ENCODE results near the gene COPE.
"Not testable (repeated sequence)": the region's sequence is repeated elsewhere in the genome, so short reads cannot be mapped to it uniquely, and the experiment has no call there.

Gene COPE

GRCh38 chr19:18903156-18904037 is 15.8 kb downstream of the COPE start:
- H3K9ac ChIP-seq (ENCODE audit: low read depth, low read length), result no peak overlapping the region

GRCh38 chr19:18902519-18902918 is 16.7 kb downstream of the COPE start:
- peaks cover 43% of the 10 kb centered on the region for H3K36me3 ChIP-seq (ENCODE audit: control insufficient read depth, insufficient read depth, low read length)
- H3K4me3 ChIP-seq (ENCODE audit: low read depth, low read length); H3K9ac ChIP-seq (ENCODE audit: low read depth, low read length); H3K9me3 ChIP-seq (ENCODE audit: control insufficient read depth, insufficient read depth, low read length); H3K27me3 ChIP-seq (ENCODE audit: control insufficient read depth, insufficient read depth, low read length); H3K4me1 ChIP-seq (ENCODE audit: control insufficient read depth, insufficient read depth, low read length): not testable (repeated sequence)

More at GRCh38 chr19:18903156-18904037, 15.8 kb downstream of the COPE start:
- Histone ChIP-seq H3K27me3 (ENCODE audit: control insufficient read depth, insufficient read depth, low read length) (no peaks in the 10 kb centered on the region), H3K4me3 (ENCODE audit: low read depth, low read length) (no peak overlapping the region), H3K4me1 (ENCODE audit: control insufficient read depth, insufficient read depth, low read length) (no peaks in the 10 kb centered on the region), H3K36me3 (ENCODE audit: control insufficient read depth, insufficient read depth, low read length) (peaks cover 46% of the 10 kb centered on the region), H3K9me3 (ENCODE audit: control insufficient read depth, insufficient read depth, low read length) (no peaks in the 10 kb centered on the region)

- no peaks in the 10 kb centered on the region for H3K9me3 ChIP-seq (ENCODE audit: control insufficient read depth, insufficient read depth, low read length)
- peaks cover 4% of the 10 kb centered on the region for H3K27me3 ChIP-seq (ENCODE audit: control insufficient read depth, insufficient read depth, low read length)
- H3K4me3 ChIP-seq (ENCODE audit: low read depth, low read length), result no peak overlapping the region
- no peak overlapping the region for H3K9ac ChIP-seq (ENCODE audit: low read depth, low read length)
- H3K36me3 ChIP-seq (ENCODE audit: control insufficient read depth, insufficient read depth, low read length), result peaks cover 34% of the 10 kb centered on the region
- H3K4me1 ChIP-seq (ENCODE audit: control insufficient read depth, insufficient read depth, low read length), result no peaks in the 10 kb centered on the region
These were observed 17.7 kb downstream of the COPE start for GRCh38 chr19:18901491-18901890.

GRCh38 chr19:18900700-18901481 is 18.3 kb downstream of the COPE start:
- Histone ChIP-seq H3K4me1 (ENCODE audit: control insufficient read depth, insufficient read depth, low read length) (no peaks in the 10 kb centered on the region), H3K4me3 (ENCODE audit: low read depth, low read length) (no peak overlapping the region), H3K36me3 (ENCODE audit: control insufficient read depth, insufficient read depth, low read length) (peaks cover 29% of the 10 kb centered on the region), H3K27me3 (ENCODE audit: control insufficient read depth, insufficient read depth, low read length) (peaks cover 5% of the 10 kb centered on the region), H3K9ac (ENCODE audit: low read depth, low read length) (no peak overlapping the region), H3K9me3 (ENCODE audit: control insufficient read depth, insufficient read depth, low read length) (no peaks in the 10 kb centered on the region)

GRCh38 chr19:18899624-18900560 is 19.3 kb downstream of the COPE start:
- H3K9me3 ChIP-seq (ENCODE audit: control insufficient read depth, insufficient read depth, low read length), result no peaks in the 10 kb centered on the region
- H3K36me3 ChIP-seq (ENCODE audit: control insufficient read depth, insufficient read depth, low read length), result peaks cover 27% of the 10 kb centered on the region
- H3K9ac ChIP-seq (ENCODE audit: low read depth, low read length), result no peak overlapping the region
- H3K27me3 ChIP-seq (ENCODE audit: control insufficient read depth, insufficient read depth, low read length), result peaks cover 5% of the 10 kb centered on the region
- H3K4me3 ChIP-seq (ENCODE audit: low read depth, low read length), result no peak overlapping the region
- H3K4me1 ChIP-seq (ENCODE audit: control insufficient read depth, insufficient read depth, low read length), result no peaks in the 10 kb centered on the region

- no peak overlapping the region for H3K4me3 ChIP-seq (ENCODE audit: low read depth, low read length)
- no peaks in the 10 kb centered on the region for H3K4me1 ChIP-seq (ENCODE audit: control insufficient read depth, insufficient read depth, low read length)
- H3K9ac ChIP-seq (ENCODE audit: low read depth, low read length), result no peak overlapping the region
- peaks cover 24% of the 10 kb centered on the region for H3K36me3 ChIP-seq (ENCODE audit: control insufficient read depth, insufficient read depth, low read length)
- no peaks in the 10 kb centered on the region for H3K9me3 ChIP-seq (ENCODE audit: control insufficient read depth, insufficient read depth, low read length)
- H3K27me3 ChIP-seq (ENCODE audit: control insufficient read depth, insufficient read depth, low read length), result peaks cover 5% of the 10 kb centered on the region
These were observed 20.4 kb downstream of the COPE start for GRCh38 chr19:18898607-18899408.

- Histone ChIP-seq H3K9ac (ENCODE audit: low read depth, low read length) (no peak overlapping the region), H3K9me3 (ENCODE audit: control insufficient read depth, insufficient read depth, low read length) (no peaks in the 10 kb centered on the region), H3K36me3 (ENCODE audit: control insufficient read depth, insufficient read depth, low read length) (peaks cover 20% of the 10 kb centered on the region), H3K4me3 (ENCODE audit: low read depth, low read length) (no peak overlapping the region), H3K27me3 (ENCODE audit: control insufficient read depth, insufficient read depth, low read length) (peaks cover 5% of the 10 kb centered on the region), H3K4me1 (ENCODE audit: control insufficient read depth, insufficient read depth, low read length) (no peaks in the 10 kb centered on the region)
These were observed 21.0 kb downstream of the COPE start for GRCh38 chr19:18898081-18898606.

- Histone ChIP-seq H3K27me3 (ENCODE audit: control insufficient read depth, insufficient read depth, low read length) (peaks cover 5% of the 10 kb centered on the region), H3K36me3 (ENCODE audit: control insufficient read depth, insufficient read depth, low read length) (peaks cover 17% of the 10 kb centered on the region), H3K9me3 (ENCODE audit: control insufficient read depth, insufficient read depth, low read length) (no peaks in the 10 kb centered on the region), H3K4me3 (ENCODE audit: low read depth, low read length) (no peak overlapping the region), H3K9ac (ENCODE audit: low read depth, low read length) (no peak overlapping the region), H3K4me1 (ENCODE audit: control insufficient read depth, insufficient read depth, low read length) (no peaks in the 10 kb centered on the region)
These were observed 21.8 kb downstream of the COPE start for GRCh38 chr19:18897094-18898029.

GRCh38 chr19:18896421-18896841 is 22.8 kb downstream of the COPE start:
- no peaks in the 10 kb centered on the region for H3K4me1 ChIP-seq (ENCODE audit: control insufficient read depth, insufficient read depth, low read length)
- H3K27me3 ChIP-seq (ENCODE audit: control insufficient read depth, insufficient read depth, low read length), result peaks cover 5% of the 10 kb centered on the region
- H3K4me3 ChIP-seq (ENCODE audit: low read depth, low read length), result peak overlapping the region; percentile 37
- H3K36me3 ChIP-seq (ENCODE audit: control insufficient read depth, insufficient read depth, low read length), result peaks cover 17% of the 10 kb centered on the region
- H3K9ac ChIP-seq (ENCODE audit: low read depth, low read length), result no peak overlapping the region
- H3K9me3 ChIP-seq (ENCODE audit: control insufficient read depth, insufficient read depth, low read length), result no peaks in the 10 kb centered on the region

GRCh38 chr19:18895824-18896341 is 23.3 kb downstream of the COPE start, which contains the start of gene CERS1:
Gene CERS1 (minus strand): TSS chr19:18896158. CDS start chr19:18896072, 86 bp downstream.
- Histone ChIP-seq H3K36me3 (ENCODE audit: control insufficient read depth, insufficient read depth, low read length) (peaks cover 15% of the 10 kb centered on the region), H3K4me1 (ENCODE audit: control insufficient read depth, insufficient read depth, low read length) (no peaks in the 10 kb centered on the region), H3K9me3 (ENCODE audit: control insufficient read depth, insufficient read depth, low read length) (no peaks in the 10 kb centered on the region), H3K4me3 (ENCODE audit: low read depth, low read length) (peak within 1 kb of the TSS; percentile 72), H3K9ac (ENCODE audit: low read depth, low read length) (no peak within 1 kb of the TSS), H3K27me3 (ENCODE audit: control insufficient read depth, insufficient read depth, low read length) (peaks cover 5% of the 10 kb centered on the region)
